ENCODE measurements around the gene DIPK1A.

Gene DIPK1A

GRCh38 chr1:92949937-92950817 is 11.1 kb downstream of the DIPK1A start:
- POLR2A ChIA-PET, result interaction anchor here (0.6 to 1.6 kb wide), 4 partner anchors 11 to 28 kb away, joined by 3 to 7 read pairs (median 4); partner anchors contain the start of gene DIPK1A
- H3K27ac ChIP-seq (ENCODE audit: extremely low read depth, low read depth, low read length), result no peak overlapping the region

GRCh38 chr1:92948071-92948470 is 13.2 kb downstream of the DIPK1A start:
- Histone ChIP-seq H3K27ac (ENCODE audit: extremely low read depth, low read depth, low read length) (no peak overlapping the region), H3K36me3 (ENCODE audit: control insufficient read depth in 2 of 2, insufficient read depth in 1 of 2, low read length in 2 of 2) (no peaks in the 10 kb centered on the region), H3K4me3 (ENCODE audit: low read depth, low read length) (no peak overlapping the region), H3K9me3 (ENCODE audit: control insufficient read depth, insufficient read depth, low read depth, low read length) (no peaks in the 10 kb centered on the region), H3K4me1 (ENCODE audit: control insufficient read depth, insufficient read depth, low read length) (0 out of 2 replicates have a peak, but pooled peaks cover 9% of the 10 kb centered on the region)
- ChIA-PET CTCF (interaction anchor here (1.1 to 1.5 kb wide), 3 partner anchors 21 to 89 kb away, joined by 5 to 7 read pairs (median 6); no protein-coding TSS in a partner anchor), POLR2A (no interaction called here)
- TF ChIP-seq ZNF513 (tag by site-specific recombination; IDR thresholded peaks at IDR 0.05), result no peak
- 0 out of 2 replicates have a peak, but pooled peaks have one; percentile 25 for TF ChIP-seq PRDM1 (tag by site-specific recombination; IDR thresholded peaks at IDR 0.05)

More at GRCh38 chr1:92949937-92950817, 11.1 kb downstream of the DIPK1A start:
- TF ChIP-seq PRDM1 (tag by site-specific recombination; IDR thresholded peaks at IDR 0.05), result 0 out of 2 replicates have a peak, but pooled peaks have one; percentile 23
- TF ChIP-seq ZNF19 (tag by site-specific recombination; IDR thresholded peaks at IDR 0.05; ENCODE audit: low read depth), result no peak
- peak; percentile 36; the same call in 1 of the 2 replicates for TF ChIP-seq SP7 (tag by site-specific recombination; IDR thresholded peaks at IDR 0.05)
- TF ChIP-seq KLF17 (tag by site-specific recombination; IDR thresholded peaks at IDR 0.05), result no peak
- Histone ChIP-seq H3K4me3 (ENCODE audit: low read depth, low read length) (no peak overlapping the region), H3K4me1 (ENCODE audit: control insufficient read depth, insufficient read depth, low read length) (0 out of 2 replicates have a peak, but pooled peaks cover 5% of the 10 kb centered on the region), H3K36me3 (ENCODE audit: control insufficient read depth in 2 of 2, insufficient read depth in 1 of 2, low read length in 2 of 2) (no peaks in the 10 kb centered on the region), H3K9me3 (ENCODE audit: control insufficient read depth, insufficient read depth, low read depth, low read length) (no peaks in the 10 kb centered on the region)
- CTCF ChIA-PET, result interaction anchor here (0.6 to 2.3 kb wide), 4 partner anchors 44 to 313 kb away, joined by 3 to 9 read pairs (median 4); no protein-coding TSS in a partner anchor

- Histone ChIP-seq H3K36me3 (ENCODE audit: control insufficient read depth in 2 of 2, insufficient read depth in 1 of 2, low read length in 2 of 2) (no peaks in the 10 kb centered on the region), H3K9me3 (ENCODE audit: control insufficient read depth, insufficient read depth, low read depth, low read length) (no peaks in the 10 kb centered on the region), H3K27ac (ENCODE audit: extremely low read depth, low read depth, low read length) (no peak overlapping the region), H3K4me3 (ENCODE audit: low read depth, low read length) (no peak overlapping the region), H3K4me1 (ENCODE audit: control insufficient read depth, insufficient read depth, low read length) (peaks cover 12% of the 10 kb centered on the region; the same call in 1 of the 2 replicates)
- ChIA-PET POLR2A (no interaction called here), CTCF (interaction anchor here (1.3 kb wide), 1 partner anchor 48 kb away, joined by 6 read pairs; no protein-coding TSS in a partner anchor)
- TF ChIP-seq KLF10 (tag by site-specific recombination; IDR thresholded peaks at IDR 0.05) (no peak), ZNF266 (tag by site-specific recombination; IDR thresholded peaks at IDR 0.05; ENCODE audit: low read depth) (no peak)
Measured at GRCh38 chr1:92945748-92946270, 15.5 kb downstream of the DIPK1A start.

GRCh38 chr1:92944901-92945747 is 16.1 kb downstream of the DIPK1A start:
- H3K36me3 ChIP-seq (ENCODE audit: control insufficient read depth in 2 of 2, insufficient read depth in 1 of 2, low read length in 2 of 2), result no peaks in the 10 kb centered on the region
- H3K9me3 ChIP-seq (ENCODE audit: control insufficient read depth, insufficient read depth, low read depth, low read length), result no peaks in the 10 kb centered on the region
- H3K27ac ChIP-seq (ENCODE audit: extremely low read depth, low read depth, low read length), result no peak overlapping the region
- CTCF ChIA-PET, result interaction anchor here (0.6 to 2.7 kb wide), 5 partner anchors 15 to 88 kb away, joined by 3 to 14 read pairs (median 3); no protein-coding TSS in a partner anchor
- H3K4me1 ChIP-seq (ENCODE audit: control insufficient read depth, insufficient read depth, low read length), result peaks cover 9% of the 10 kb centered on the region; the same call in 1 of the 2 replicates
- H3K4me3 ChIP-seq (ENCODE audit: low read depth, low read length), result no peak overlapping the region
- POLR2A ChIA-PET, result interaction anchor here (1.8 kb wide), 1 partner anchor 15 kb away, joined by 5 read pairs; no protein-coding TSS in a partner anchor
- TF ChIP-seq OSR2 (tag by site-specific recombination; IDR thresholded peaks at IDR 0.05), result no peak
- no peak for TF ChIP-seq ZNF747 (tag by site-specific recombination; IDR thresholded peaks at IDR 0.05)
- no peak for TF ChIP-seq ZNF18 (tag by site-specific recombination; IDR thresholded peaks at IDR 0.05)
- no peak for TF ChIP-seq ZNF521 (tag by site-specific recombination; IDR thresholded peaks at IDR 0.05)
- TF ChIP-seq ZNF449 (tag by site-specific recombination; IDR thresholded peaks at IDR 0.05), result no peak
- TF ChIP-seq REST (tag by site-specific recombination; IDR thresholded peaks at IDR 0.05), result no peak

All from HEK293 (cell line).